SHP77 treated with DMSO at 0.1 percent for 48 hours (cell line): ENCODE data around the gene CD36.

Experiments
- DNase-seq: peaks from one replicate; lab custom pipeline; 2025; lab: John Stamatoyannopoulos, UW

CD36 gene

DNA sequence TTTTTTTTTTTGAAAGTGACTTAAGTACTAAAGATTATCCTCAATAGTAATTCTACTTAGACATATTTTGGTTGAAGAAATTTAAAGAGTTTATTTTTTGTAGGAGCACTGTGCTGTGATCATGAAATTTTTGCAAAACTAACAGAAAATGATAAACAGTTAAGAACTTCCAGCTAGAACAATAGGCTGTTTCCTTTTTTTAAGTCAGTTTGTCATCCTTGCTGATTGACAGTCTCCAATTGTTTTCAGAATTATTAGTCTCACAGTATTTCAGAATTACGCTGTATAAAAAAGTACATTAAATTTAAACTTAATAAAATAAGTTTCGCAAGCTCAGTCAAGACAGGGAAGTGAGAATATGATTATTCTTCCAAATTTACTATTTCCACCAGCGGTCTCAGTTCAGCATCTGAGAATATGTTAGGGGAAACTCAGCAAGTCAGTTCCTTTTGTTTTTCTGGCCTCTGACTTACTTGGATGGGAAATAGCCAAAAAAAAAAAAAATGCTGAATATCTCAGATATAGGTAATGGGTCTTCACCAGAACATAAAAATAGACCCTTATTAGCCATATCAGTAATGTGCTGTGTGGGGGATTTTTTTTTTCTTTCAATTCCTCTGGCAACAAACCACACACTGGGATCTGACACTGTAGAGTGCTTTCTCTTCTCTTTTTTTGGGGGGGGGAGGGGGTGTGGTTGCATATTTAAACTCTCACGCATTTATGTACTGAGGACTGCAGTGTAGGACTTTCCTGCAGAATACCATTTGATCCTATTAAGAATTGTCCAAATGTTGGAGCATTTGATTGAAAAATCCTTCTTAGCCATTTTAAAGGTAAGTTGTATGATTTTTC is at the start of gene CD36:
Gene CD36, plus strand, starts transcription at position 732 of the 855 bp plus-strand sequence. CDS start 8,099 bp downstream, outside the sequence.
- DNase-seq, result no peak

DNA sequence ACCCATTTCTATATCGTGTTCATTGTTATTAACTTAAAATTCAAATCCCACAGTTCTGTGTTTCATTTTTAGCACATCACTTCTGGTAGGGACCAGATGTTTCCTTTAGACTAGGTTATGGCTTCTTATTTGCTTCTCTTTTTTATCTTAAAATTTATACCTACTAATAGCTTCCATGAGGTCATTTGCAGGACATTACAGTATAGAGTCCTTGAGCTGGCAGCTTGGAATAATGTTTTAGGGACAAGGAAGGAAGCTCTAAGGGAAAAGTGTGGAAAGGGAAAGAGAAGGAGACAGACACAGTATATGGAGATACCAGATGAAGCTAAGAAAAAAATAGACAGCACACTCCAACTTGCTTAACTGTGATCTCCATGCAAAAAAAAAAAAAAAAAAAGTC is 48.8 kb upstream of the CD36 start:
- DNase-seq, result no peak

DNA sequence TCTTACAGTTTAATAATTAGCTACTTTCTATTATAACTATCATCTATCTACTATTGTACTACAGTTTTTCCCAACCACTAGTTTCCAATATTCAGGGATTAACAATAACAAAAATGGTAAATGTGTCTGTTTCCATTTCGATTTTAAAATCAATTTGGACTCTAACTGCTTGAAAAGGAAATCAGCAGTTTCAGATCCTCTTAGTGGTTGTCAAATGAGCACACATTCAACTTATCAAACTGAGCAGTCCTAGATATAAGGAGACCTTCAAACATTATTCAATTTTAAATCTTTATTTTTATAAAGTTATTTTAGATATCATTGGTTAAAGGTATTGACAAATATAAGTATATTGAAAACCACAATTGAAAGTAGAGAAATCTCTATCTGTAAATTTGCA is 46.8 kb upstream of the CD36 start:
- DNase-seq, result no peak

DNA sequence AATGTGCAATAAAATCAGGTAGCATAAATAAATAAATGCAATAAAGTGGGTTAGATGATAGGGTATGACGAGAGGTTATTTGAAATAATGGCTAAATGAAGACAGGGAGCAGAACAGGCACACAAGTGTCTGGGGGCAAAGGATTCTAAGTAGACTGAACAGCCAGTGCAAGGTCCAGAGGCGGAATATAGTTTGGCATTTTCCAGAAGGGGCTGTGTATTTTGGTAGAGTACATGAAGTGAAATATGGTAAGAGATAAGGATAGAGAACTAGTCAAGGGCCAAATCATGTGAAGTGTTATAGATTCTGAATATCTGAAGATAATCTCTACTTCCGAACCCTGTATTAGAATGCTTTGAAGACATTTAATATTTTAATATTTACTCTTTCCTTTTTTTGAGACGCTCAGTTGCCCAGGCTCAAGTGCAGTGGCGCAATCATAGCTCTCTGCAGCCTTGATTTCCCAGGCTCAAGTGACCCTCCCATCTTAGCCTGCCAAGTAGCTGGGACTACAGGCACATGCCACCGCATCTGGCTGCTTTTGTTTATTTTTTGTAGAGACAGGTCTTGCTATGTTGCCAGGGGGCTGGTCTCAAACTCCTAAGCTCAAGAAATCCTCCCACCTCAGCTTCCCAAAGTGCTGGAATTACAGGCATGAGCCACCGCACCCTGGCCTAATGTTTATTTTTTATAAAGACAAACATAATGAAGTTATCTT is 44.4 kb upstream of the CD36 start:
- no peak for DNase-seq

DNA sequence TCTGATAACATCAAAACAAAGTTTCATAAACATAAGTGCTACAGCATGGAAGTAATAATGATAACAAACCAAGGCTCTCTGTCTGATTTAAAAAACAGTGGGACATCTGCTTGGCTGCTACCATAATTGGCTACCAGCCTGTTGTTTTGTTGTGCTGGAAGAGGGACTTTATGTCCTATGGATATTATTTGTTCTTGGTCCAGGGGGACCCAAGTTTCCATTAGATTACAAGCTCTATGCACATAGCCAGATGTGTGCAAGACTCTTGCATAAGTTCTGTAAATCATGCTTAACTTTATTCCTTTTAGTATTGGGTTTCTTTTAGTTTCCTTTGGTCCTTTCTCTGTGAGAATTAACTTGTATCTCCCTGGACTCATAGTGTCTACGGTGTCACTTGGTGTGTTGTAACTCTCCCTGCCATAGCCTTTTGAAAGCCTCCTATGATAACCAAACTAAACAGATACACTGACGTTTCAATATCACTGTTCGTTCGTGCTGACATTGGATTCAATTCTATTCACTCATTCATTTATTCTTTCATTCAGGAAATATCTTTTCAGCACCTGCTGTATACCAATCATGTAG is 41.4 kb upstream of the CD36 start:
- DNase-seq, result no peak

DNA sequence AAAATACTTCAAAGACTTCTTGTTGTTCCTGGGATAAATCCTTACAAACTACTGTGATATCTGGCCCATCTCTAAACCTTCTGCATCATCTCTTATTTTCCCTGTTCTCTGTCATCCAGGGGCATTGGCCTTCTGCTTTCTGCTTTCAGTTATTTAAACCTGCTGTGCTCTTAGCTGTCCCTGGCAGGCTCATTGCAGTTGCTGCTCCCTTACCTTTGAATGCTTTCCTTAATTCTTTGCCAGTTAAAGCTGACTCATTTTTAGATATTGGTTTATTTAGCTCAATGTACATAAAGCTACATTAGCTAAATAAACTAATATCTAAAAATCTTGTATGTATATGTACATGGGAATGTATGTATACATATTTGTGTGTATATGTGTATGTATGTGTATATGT is 40.6 kb upstream of the CD36 start:
- no peak for DNase-seq

DNA sequence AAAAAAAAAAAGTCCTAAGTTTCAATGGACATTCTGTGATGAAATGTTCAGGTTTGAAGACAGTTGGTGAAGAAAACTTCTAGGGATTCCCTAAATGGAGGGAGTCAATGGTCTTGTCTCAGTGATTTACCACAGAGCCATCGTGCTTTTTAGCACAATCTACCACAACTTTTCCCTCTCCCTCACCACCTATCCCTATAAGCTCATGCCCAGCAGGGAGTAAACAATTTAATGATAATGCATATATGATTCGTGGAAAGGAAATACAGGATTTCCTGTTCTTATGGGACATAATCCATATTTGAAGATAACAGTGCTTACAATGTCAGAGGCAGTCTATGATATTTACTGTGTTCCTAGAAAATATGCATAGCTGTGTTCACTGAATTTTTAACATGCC is 38.4 kb upstream of the CD36 start:
- DNase-seq, result no peak

DNA sequence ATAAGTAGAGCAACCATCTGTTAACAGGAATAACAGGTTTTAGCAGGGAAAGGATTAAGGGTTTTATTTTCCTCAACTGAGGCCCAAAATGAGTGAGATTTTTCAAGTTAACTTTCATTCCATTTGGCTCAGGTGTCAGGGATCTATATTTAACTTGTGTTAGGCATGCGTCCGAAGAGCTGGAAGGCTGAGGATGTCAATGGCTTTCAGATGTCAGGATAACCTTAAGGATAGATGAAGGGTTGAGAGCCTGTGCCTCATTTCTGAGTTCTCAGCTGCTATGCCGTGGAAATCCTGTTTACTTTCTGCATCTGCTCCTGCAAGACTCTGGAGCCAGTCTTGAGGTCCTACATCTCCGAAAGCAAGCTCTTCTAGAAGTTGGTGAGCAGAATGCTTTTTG is 36.4 kb upstream of the CD36 start:
- no peak for DNase-seq

DNA sequence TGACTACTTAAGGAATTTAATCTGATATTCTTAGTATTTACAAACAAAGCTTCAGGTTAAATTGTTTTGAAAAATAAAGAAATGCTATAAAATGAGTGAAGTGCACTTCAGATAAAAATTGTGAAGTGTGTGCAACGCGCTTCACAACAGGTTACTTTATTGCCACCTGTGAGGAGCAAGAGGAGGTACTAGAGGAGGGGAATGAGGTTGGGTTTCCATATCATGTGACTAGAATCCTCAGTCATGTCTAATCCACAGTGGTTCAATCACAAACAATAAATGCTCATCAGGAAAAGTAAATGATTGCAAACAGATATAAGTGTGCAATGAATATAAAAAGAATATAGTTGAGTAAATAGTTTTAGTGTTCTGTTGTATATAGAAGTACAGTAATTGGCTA is 34.5 kb upstream of the CD36 start:
- DNase-seq, result no peak

DNA sequence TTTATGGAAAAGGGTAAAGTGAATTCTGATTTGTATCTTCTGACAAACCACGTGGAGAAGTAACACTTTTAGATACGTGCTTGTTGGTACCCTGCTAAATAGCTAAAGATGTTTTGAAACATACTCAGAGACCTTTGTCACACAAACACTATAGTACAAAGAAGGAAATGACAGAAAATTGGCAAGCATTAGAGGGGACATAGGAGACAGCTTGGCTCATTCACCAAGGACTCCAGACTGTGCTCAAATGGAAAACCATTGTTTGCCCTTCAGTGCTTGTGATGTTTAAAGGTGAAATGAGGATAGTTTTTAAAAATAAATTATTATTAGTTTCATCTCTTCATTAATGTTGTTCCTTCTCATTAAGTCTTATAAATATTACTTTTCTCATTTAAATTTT is 34.0 kb upstream of the CD36 start:
- no peak for DNase-seq

DNA sequence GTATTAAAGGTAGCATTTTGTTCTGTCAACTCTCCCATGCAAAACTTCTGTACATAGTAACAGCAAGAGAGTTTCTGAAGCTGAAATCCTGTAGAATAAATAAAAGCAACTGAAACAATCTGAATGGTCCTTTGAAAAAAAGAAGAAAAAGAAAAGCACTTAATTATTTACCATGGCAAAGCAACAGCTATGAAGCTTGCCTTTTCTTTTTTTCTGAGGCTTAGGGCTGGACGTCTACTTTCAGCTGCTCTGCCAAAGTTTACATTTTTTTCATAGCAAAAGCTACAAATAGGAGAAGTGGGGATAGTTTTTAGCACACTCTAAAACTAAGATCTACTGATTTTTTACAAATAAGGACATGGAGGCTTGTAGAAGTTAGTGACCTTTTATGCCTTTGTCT is 31.3 kb upstream of the CD36 start:
- no peak for DNase-seq

DNA sequence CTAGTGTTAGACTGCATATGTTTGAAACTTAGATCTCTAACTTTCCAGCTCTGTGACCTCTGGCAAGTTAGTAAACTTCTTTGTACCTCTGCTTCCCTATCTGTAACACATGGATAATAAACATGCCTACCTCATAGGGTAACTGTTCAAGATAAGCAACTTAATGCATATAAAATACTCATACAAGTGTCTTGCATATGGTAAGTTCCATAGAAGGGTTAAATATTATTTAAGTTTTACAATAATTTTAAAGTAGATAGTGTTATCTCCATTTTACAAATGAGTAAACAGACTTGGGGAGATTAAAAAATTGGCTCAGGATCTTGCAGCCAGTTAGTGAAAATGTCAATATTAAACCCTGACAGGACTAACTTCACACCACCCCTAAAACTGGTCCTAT is 30.1 kb upstream of the CD36 start:
- no peak for DNase-seq

DNA sequence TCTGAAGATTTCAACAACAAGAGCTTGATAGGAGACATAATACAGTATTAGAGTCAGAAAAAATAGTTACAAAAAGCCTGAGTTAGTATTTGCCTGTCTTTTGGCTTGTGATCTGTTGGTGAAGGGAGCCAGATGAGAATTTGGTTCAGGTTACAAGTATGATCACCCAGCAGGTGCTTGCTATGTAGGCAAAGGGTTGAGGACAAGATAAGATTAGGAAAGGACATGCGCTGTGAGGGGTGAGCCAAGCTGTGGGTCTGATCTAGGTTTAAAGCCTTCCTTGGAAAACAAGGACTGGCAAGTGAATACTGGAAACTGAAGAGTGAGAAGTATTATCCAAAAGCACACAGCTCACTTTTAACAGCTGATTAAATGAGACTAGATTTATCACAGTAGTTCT is 28.7 kb upstream of the CD36 start:
- DNase-seq, result no peak

DNA sequence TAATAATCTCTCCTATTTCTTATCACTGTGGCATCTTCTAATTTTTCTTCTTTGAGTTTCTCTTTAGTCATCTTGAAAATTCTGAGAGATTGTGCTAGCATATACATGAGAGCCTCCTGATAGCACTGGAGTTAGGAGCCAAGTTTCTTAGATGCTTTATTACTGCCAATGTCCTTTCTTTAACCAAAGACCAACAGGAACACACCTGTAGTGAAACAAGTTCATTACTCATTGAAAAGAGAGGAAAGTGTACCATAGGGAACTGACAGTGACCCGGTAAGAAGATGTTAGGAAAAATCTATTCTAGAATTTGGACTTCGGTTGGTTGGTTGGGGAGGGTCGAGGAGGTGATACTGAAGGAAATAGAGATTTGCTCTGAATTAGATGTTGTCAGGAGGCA is 27.1 kb upstream of the CD36 start:
- DNase-seq, result no peak

DNA sequence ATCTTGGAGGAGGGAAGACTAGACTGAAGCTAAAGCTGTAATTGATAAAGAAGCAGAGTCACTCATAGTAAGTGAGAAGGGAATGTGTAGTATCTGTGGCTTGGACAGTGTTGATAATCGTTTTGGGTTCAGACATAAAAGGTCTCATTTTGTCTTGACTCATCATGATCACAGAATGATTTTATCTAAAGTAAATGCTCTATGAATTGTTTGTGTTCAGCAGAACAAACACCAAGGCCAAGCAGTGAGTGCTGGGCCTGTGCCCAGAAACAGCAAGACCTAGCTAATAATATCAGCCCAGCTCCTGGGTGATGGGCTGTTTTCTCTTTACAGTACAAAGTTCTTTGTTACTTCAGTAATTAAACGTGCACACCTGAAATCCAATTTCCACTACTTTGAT is 26.7 kb upstream of the CD36 start:
- no peak for DNase-seq

DNA sequence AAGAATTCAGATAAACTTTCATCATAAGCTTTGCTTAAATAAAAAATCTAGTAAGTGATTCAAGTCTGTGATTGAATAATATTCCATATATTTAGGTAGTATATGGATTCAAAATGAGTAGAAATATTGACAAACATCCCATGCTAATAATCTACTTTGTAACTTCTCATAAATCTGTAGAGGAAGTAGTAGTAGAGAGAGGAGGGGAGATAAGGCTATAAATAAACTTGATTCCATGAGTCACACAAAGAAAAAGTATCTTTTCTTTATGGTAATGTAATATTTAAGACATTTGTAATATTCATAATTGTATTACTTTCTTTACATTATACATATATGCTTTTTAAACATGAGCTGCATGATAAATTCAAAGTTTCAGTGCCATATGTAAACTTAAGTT is 25.6 kb upstream of the CD36 start:
- DNase-seq, result no peak

DNA sequence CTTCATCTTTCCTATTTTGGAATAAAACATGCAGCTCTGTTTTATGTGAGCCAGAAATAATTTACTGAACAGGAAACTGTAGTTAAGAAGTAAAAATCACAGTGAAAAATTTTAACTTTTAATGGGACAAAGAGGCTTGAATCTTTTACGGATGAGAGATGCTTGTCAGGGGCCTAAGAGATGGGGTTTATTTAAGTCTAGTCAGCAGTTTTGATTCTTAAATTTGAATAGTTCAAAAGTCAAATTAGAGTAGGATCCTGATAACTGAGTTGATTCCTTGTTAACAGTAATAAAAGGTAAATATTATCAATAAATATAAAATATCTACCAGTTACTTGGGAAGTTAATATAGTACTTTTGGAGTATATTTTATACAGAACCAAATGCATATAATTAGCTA is 24.9 kb upstream of the CD36 start:
- no peak for DNase-seq

DNA sequence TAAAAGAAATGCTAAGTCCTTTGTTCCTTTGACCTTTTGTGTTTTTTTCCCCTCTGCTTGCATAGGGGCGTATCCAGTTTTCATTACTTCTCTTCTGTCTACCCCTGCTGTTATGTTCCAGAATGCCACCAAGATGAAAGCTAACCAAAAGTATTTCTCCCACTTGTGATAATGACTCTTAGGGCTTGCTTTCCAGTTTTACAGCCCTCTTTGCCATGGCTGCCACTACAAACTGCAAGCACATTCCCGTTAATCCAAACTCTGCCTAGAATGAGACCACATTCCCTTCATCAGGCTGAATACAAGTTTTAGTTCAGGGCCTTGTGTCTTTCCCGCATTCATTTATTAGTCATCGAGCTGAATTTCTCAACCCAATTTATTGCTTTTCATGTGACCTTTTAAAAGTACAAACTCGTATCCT is 23.6 kb upstream of the CD36 start:
- DNase-seq, result no peak

DNA sequence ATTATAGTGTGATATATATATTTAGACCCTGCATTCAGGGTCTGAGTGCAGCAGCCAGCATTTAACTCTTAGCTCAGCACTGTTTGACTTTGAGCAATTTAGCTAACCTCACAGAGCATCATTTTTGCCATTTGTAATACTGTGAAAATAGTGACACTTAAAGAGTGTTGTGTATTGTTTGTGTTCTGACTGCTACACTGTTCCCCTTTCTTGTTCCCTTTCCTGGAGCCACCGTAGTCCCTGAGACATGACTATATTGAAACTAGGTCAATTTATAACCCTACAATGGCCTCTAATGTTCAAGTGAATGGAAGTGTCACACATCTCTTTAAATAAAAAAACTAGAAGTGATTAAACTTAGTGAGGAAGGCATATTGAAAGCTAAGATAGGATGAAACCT is 20.3 kb upstream of the CD36 start:
- no peak for DNase-seq

DNA sequence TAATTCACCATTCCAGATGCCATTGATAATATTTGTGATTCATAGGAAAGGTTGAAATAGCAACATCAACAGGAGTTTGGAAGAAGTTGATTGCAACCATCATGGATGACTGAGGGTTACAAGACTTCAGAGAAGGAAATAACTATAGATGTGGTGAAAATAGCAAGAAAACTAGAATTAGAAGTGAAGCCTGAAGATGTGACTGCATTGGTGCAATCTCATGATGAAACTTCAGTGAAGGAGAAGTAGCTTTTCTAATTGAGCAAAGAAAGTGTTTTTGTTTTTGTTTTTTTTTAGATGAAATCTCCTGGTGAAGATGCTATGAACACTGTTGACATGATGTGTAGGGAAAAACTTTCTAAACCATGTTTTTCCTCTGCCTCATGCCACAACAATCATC is 18.7 kb upstream of the CD36 start:
- DNase-seq, result no peak

DNA sequence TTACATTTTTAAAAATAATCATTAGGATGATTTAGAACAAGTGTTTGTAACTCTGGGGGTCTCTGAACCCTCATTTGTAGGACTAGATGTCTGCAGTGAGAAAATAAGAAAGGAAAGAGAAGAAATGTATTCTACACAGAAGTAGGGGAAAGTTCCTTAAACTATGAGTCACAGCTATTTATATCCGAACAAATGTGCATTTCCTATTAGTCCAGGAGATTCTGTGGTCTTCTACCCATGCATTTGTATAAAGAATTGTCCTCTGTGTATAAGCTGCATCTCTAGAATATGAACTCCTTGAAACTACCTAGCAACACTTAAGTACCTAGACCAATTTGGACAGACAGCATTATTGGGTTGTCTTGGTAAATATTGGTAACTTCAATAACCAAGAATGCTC is 15.9 kb upstream of the CD36 start:
- DNase-seq, result no peak

DNA sequence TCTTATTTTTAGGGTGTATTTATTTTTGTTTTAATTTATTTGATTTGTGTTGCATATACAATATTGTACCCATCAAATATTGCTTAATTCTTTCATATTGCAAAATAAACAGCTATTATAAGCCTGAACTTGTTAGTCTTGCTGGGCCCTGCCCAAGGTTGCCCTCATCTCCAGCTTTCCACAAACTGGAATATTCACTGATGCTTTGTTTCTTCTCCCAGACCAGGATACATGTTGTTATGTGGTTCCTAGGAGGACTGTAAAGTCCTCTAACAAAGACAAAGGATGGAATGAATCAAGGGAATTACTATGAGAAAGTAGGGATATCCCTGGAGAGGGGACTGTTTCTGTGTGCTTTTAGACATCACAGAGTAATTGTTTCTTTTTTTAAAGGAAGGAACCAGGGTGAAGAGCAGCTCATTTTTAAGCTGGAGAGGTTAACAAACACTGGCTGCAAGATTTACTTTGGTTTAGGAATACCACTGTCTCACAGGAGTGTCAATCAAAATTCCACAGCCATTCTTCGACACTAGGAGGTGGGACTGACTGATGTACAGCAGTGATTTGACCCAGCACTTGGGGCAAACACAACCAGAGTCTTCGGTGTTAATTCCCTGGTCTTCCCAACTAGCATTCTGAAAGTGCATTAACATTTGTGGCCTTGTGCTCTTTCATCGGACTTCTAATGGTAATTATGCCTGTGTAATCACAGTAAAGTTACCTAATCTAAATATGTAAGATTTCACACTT is 14.8 kb upstream of the CD36 start:
- no peak for DNase-seq

DNA sequence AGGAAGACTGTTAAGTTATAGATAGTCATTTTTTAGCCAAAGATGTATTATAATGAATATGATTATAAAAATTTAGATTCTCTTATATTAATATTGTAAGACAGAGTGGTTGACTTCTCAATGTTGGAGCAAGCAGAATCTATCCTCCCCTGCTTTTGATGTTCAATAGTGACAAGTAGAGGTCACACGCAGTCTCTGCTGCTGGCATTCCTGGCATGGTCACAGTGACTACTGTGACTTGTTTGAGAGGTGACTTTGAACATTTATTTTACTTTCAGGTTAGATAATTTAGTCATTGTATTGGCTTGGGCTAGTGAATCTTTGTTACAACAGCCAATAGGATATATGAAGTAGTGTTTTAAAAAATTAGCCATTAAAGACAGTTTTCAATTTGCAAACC is 13.7 kb upstream of the CD36 start:
- DNase-seq, result no peak
